ENCODE results near the gene SLC13A3.

DNA sequence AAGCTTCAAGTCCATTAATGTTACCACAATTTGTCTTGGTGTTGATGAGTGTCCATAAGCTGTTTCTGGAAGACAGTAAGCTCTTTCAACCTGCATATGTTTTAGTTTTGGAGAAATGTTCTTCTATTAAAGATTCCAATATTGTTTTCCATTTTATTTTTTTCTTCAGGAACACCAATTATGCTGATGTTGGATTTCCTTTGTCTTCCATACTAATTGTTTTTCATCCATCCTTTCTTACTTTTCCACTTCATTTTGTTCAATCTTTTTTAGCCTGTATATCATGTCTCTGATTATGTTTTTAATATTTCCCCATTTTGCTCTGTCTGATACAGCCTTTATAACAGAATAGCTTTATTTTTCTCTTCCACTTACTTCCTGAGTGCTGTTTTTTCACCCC is 21.9 kb downstream of the SLC13A3 start:
- TF ChIP-seq, protein P1, sequence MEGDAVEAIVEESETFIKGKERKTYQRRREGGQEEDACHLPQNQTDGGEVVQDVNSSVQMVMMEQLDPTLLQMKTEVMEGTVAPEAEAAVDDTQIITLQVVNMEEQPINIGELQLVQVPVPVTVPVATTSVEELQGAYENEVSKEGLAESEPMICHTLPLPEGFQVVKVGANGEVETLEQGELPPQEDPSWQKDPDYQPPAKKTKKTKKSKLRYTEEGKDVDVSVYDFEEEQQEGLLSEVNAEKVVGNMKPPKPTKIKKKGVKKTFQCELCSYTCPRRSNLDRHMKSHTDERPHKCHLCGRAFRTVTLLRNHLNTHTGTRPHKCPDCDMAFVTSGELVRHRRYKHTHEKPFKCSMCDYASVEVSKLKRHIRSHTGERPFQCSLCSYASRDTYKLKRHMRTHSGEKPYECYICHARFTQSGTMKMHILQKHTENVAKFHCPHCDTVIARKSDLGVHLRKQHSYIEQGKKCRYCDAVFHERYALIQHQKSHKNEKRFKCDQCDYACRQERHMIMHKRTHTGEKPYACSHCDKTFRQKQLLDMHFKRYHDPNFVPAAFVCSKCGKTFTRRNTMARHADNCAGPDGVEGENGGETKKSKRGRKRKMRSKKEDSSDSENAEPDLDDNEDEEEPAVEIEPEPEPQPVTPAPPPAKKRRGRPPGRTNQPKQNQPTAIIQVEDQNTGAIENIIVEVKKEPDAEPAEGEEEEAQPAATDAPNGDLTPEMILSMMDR (IDR thresholded peaks at IDR 0.05): no peak
- no peak for TF ChIP-seq POLR2A (IDR thresholded peaks at IDR 0.05)
- TF ChIP-seq POLR2AphosphoS5 (IDR thresholded peaks at IDR 0.05): no peak
